GM20000 (cell line): Measurements from ENCODE around the gene DRP2.

Experiments used
- DNase-seq: peaks from one replicate; pipeline ENCODE4 v3.0.0; 2012; ENCODE audit warnings: low spot score
- CTCF ChIP-seq: IDR thresholded peaks from 2 replicates; pipeline ENCODE4 v1.5.1; 2012; ENCODE audit warnings: mild to moderate bottlenecking, control low read depth; ENCODE audit errors: extremely low read depth, missing control alignments

The DRP2 gene

GRCh38 chrX:101195442-101196173 lies 24.0 kb upstream of the DRP2 start:
- no peak for DNase-seq
- TF ChIP-seq CTCF = no peak

GRCh38 chrX:101203761-101204351 lies 15.7 kb upstream of the DRP2 start:
- no peak for TF ChIP-seq CTCF
- DNase-seq = no peak

GRCh38 chrX:101206471-101206870 lies 13.1 kb upstream of the DRP2 start:
- DNase-seq = peak; percentile 26
- TF ChIP-seq CTCF = no peak

GRCh38 chrX:101208152-101208905 lies 11.3 kb upstream of the DRP2 start:
- TF ChIP-seq CTCF = no peak
- no peak for DNase-seq

- no peak for DNase-seq
- TF ChIP-seq CTCF = no peak
These were observed 9.0 kb upstream of the DRP2 start for GRCh38 chrX:101210630-101211029.

- no peak for DNase-seq
These were observed 1.9 kb upstream of the DRP2 start for GRCh38 chrX:101217689-101218088.

More at GRCh38 chrX:101217689-101218088, 1.9 kb upstream of the DRP2 start:
- no peak for TF ChIP-seq CTCF
